SU-DHL-6 (cell line): ENCODE results near the gene GRIK3.

ENCODE experiments used
- H2AFZ ChIP-seq: fragments of 200-600 bp; sonication (generic); 2 replicates; pipeline ENCODE4 v1.6.1; 2014; ENCODE audit warnings: low read depth, mild to moderate bottlenecking, moderate library complexity, mixed read lengths, antibody characterized with exemption, low read length; ENCODE audit not compliant: severe bottlenecking
- H3F3A ChIP-seq: fragments of 200-600 bp; shearing (Covaris generic); 2 replicates; pipeline ENCODE4 v1.6.0; 2016; ENCODE audit warnings: antibody characterized with exemption, mild to moderate bottlenecking; ENCODE audit not compliant: insufficient read depth
- H3K27ac ChIP-seq: fragments of 200-600 bp; sonication (generic); 2 replicates; pipeline ENCODE4 v1.5.1; 2016; ENCODE audit warnings: low read depth, mild to moderate bottlenecking, low read length, moderate library complexity, mixed read lengths
- H3K27me3 ChIP-seq: fragments of 200-600 bp; sonication (generic), shearing (Covaris generic); 2 replicates; pipeline ENCODE4 v1.6.0; 2014; ENCODE audit warnings: mild to moderate bottlenecking, low read length
- H3K36me3 ChIP-seq: fragments of 200-600 bp; sonication (generic); 2 replicates; pipeline ENCODE4 v1.6.1; 2014; ENCODE audit warnings: mild to moderate bottlenecking, low read length, mixed read lengths
- H3K4me2 ChIP-seq: fragments of 300-600, 200-600 bp; shearing (Covaris generic), sonication (generic); 2 replicates; pipeline ENCODE4 v1.6.0; 2014; ENCODE audit warnings: low read length, low read depth, mild to moderate bottlenecking; ENCODE audit not compliant: poor library complexity, severe bottlenecking
- H3K4me3 ChIP-seq: fragments of 200-600 bp; sonication (generic); 2 replicates; pipeline ENCODE4 v1.5.1; 2014; ENCODE audit warnings: antibody characterized with exemption, low read length, mild to moderate bottlenecking, mixed read lengths; ENCODE audit not compliant: insufficient read depth, poor library complexity, severe bottlenecking
- H3K79me2 ChIP-seq: fragments of 200-600 bp; sonication (generic); 2 replicates; pipeline ENCODE4 v1.6.1; 2014; ENCODE audit warnings: mild to moderate bottlenecking, low read length, moderate library complexity; ENCODE audit not compliant: insufficient read depth
- H3K9ac ChIP-seq: fragments of 200-600 bp; sonication (generic); 2 replicates; pipeline ENCODE4 v1.7.0; 2014; ENCODE audit warnings: mild to moderate bottlenecking, low read length
- H3K9me2 ChIP-seq: fragments of 200-600 bp; sonication (generic); replicated peaks from 2 replicates; pipeline ENCODE4 v1.6.1; 2014; ENCODE audit warnings: low read length; ENCODE audit not compliant: insufficient read depth
- H3K9me3 ChIP-seq: fragments of 200-600 bp; sonication (generic); 2 replicates; pipeline ENCODE4 v1.6.1; 2014; ENCODE audit warnings: low read length, mixed read lengths; ENCODE audit not compliant: insufficient read depth
- H4K20me1 ChIP-seq: fragments of 200-600 bp; sonication (generic); 2 replicates; pipeline ENCODE4 v1.6.1; 2014; ENCODE audit warnings: low read depth, mild to moderate bottlenecking, antibody characterized with exemption, low read length, moderate library complexity, mixed read lengths
- CTCF ChIP-seq: fragments of 200-600 bp; sonication (generic); IDR thresholded peaks from one replicate; pipeline ENCODE4 v1.5.1; 2017; ENCODE audit warnings: antibody characterized with exemption, mild to moderate bottlenecking, low read length, moderate library complexity; ENCODE audit not compliant: insufficient read depth, poor library complexity, severe bottlenecking
- EZH2phosphoT487 ChIP-seq: fragments of 200-600 bp; sonication (generic), shearing (Covaris generic); conservative IDR thresholded peaks from 2 replicates; pipeline ENCODE4 v1.6.1; 2018; ENCODE audit warnings: mild to moderate bottlenecking, antibody characterized with exemption, low read length, moderate library complexity, mixed read lengths

Gene GRIK3

DNA sequence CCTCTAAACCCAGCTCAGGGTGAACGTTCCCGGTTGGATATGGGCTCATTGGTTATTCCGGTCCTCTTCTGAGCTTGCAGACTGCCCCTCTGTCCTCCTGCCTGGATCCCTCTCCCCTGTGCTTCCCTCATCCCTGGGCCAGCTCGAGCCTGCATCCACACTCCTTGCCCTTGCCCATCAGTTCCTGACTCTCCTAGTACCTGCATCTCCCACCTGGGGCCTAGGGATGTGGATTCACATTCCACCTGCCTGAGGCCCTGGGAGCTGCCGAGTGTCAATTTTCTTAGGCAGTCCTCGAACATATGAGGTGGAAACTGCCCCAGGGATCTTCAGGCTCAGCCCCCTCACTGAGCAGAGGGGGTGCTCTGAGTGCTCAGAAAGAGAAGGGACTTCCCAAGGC lies 252.2 kb downstream of the GRIK3 start:
- Histone ChIP-seq H3K27me3 (no peaks in the 10 kb centered on the region), H3K79me2 (no peaks in the 10 kb centered on the region), H3K36me3 (no peaks in the 10 kb centered on the region), H4K20me1 (no peaks in the 10 kb centered on the region), H3K9ac (no peak overlapping the region), H3K9me3 (no peaks in the 10 kb centered on the region), H3K4me2 (no peak overlapping the region), H3F3A (no peaks in the 10 kb centered on the region), H3K9me2 (no peaks in the 10 kb centered on the region), H2AFZ (no peak overlapping the region), H3K27ac (no peak overlapping the region), H3K4me3 (no peak overlapping the region)
- no peak for TF ChIP-seq CTCF
- TF ChIP-seq EZH2phosphoT487, result no peak

- no peaks in the 10 kb centered on the region for H3K79me2 ChIP-seq
- H3K4me2 ChIP-seq, result no peak overlapping the region
- H3K27me3 ChIP-seq, result no peaks in the 10 kb centered on the region
- H3K9me2 ChIP-seq, result no peaks in the 10 kb centered on the region
- no peaks in the 10 kb centered on the region for H3K36me3 ChIP-seq
- no peaks in the 10 kb centered on the region for H4K20me1 ChIP-seq
- TF ChIP-seq CTCF (no peak), EZH2phosphoT487 (no peak)
- no peaks in the 10 kb centered on the region for H3K9me3 ChIP-seq
- no peak overlapping the region for H2AFZ ChIP-seq
- H3K9ac ChIP-seq, result no peak overlapping the region
- no peak overlapping the region for H3K4me3 ChIP-seq
- H3K27ac ChIP-seq, result no peak overlapping the region
- no peaks in the 10 kb centered on the region for H3F3A ChIP-seq
Measured at GRCh38 chr1:36781098-36781497, 253.2 kb downstream of the GRIK3 start.

DNA sequence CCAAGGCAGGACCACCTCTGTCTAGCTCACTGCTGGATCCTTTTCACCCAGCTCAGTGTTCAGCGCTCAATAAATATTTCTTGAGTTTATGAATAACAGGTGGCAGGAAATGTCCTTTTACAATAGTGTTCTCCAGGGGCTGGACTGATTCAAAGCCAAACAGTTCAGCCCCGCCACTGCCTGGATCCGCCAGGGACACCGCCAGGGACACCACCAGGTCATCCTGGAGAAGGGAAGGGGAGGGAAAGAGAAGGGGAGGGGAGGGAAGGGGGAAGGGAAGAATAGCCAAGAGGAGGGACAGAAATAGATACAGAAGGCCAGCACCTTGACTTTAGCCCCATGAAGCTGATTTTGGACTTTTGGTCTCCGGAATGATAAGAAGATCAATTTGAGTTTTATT lies 255.6 kb downstream of the GRIK3 start:
- no peak for TF ChIP-seq CTCF
- TF ChIP-seq EZH2phosphoT487, result no peak
- Histone ChIP-seq H3K9me2 (no peaks in the 10 kb centered on the region), H3K9ac (no peak overlapping the region), H3K36me3 (no peaks in the 10 kb centered on the region), H2AFZ (no peak overlapping the region), H3K27ac (no peak overlapping the region), H3K79me2 (no peaks in the 10 kb centered on the region), H3K4me3 (no peak overlapping the region), H3K9me3 (no peaks in the 10 kb centered on the region), H3F3A (no peaks in the 10 kb centered on the region), H4K20me1 (no peaks in the 10 kb centered on the region), H3K4me2 (no peak overlapping the region), H3K27me3 (no peaks in the 10 kb centered on the region)
